PFSK-1 (cell line): ENCODE results near the gene LASP1.

Source experiments
- FOXP2 ChIP-seq: optimal IDR thresholded peaks from 2 replicates; pipeline ENCODE3; 2011; ENCODE audit warnings: borderline replicate concordance, control low read depth, inconsistent platforms; ENCODE audit not compliant: insufficient read depth; ENCODE audit errors: extremely low read length, extremely low read depth
- POLR2AphosphoS5 ChIP-seq: IDR thresholded peaks from 2 replicates; pipeline ENCODE4 v1.6.1; 2012; ENCODE audit warnings: low read depth, mild to moderate bottlenecking, control low read depth, low read length, moderate library complexity
- REST ChIP-seq, 2 experiments: IDR thresholded peaks; 2 replicates each; pipeline versions ENCODE4 v1.6.1 to v1.8.0; 2011 to 2012; ENCODE audit warnings: low read depth in 2 of 2, low read length in 2 of 2, control low read depth in 1 of 2, inconsistent platforms in 1 of 2, mild to moderate bottlenecking in 1 of 2, moderate library complexity in 1 of 2; ENCODE audit not compliant: insufficient read depth in 1 of 2
- SIN3A ChIP-seq: IDR thresholded peaks from 2 replicates; pipeline ENCODE4 v1.6.1; 2012; ENCODE audit warnings: mild to moderate bottlenecking, low read length, moderate library complexity, borderline replicate concordance; ENCODE audit not compliant: insufficient read depth
- TAF1 ChIP-seq: IDR thresholded peaks from 2 replicates; pipeline ENCODE4 v1.6.1; 2012; ENCODE audit warnings: low read length, control low read depth, borderline replicate concordance; ENCODE audit not compliant: insufficient read depth

Gene LASP1

GRCh38 chr17:38914741-38915638, 45.1 kb downstream of the LASP1 start:
- TF ChIP-seq FOXP2 (no peak), SIN3A (no peak), REST (IDR thresholded peaks at IDR 0.05; ENCODE audit: insufficient read depth in 1 of 2, low read depth in 2 of 2, low read length in 2 of 2) (no peak), TAF1 (no peak), POLR2AphosphoS5 (no peak)

GRCh38 chr17:38915639-38915995, 45.8 kb downstream of the LASP1 start:
- TF ChIP-seq POLR2AphosphoS5 (no peak), SIN3A (no peak), TAF1 (no peak), FOXP2 (no peak), REST (IDR thresholded peaks at IDR 0.05; ENCODE audit: insufficient read depth in 1 of 2, low read depth in 2 of 2, low read length in 2 of 2) (no peak)

GRCh38 chr17:38916771-38917170, 46.9 kb downstream of the LASP1 start:
- TF ChIP-seq TAF1 (no peak), FOXP2 (no peak), POLR2AphosphoS5 (no peak), REST (IDR thresholded peaks at IDR 0.05; ENCODE audit: insufficient read depth in 1 of 2, low read depth in 2 of 2, low read length in 2 of 2) (no peak), SIN3A (no peak)

GRCh38 chr17:38917259-38917658, 47.4 kb downstream of the LASP1 start:
- TF ChIP-seq FOXP2 (no peak), REST (IDR thresholded peaks at IDR 0.05; ENCODE audit: insufficient read depth in 1 of 2, low read depth in 2 of 2, low read length in 2 of 2) (no peak), SIN3A (no peak), POLR2AphosphoS5 (no peak), TAF1 (no peak)
